ENCODE results near the gene SSBP2.

The SSBP2 gene

DNA sequence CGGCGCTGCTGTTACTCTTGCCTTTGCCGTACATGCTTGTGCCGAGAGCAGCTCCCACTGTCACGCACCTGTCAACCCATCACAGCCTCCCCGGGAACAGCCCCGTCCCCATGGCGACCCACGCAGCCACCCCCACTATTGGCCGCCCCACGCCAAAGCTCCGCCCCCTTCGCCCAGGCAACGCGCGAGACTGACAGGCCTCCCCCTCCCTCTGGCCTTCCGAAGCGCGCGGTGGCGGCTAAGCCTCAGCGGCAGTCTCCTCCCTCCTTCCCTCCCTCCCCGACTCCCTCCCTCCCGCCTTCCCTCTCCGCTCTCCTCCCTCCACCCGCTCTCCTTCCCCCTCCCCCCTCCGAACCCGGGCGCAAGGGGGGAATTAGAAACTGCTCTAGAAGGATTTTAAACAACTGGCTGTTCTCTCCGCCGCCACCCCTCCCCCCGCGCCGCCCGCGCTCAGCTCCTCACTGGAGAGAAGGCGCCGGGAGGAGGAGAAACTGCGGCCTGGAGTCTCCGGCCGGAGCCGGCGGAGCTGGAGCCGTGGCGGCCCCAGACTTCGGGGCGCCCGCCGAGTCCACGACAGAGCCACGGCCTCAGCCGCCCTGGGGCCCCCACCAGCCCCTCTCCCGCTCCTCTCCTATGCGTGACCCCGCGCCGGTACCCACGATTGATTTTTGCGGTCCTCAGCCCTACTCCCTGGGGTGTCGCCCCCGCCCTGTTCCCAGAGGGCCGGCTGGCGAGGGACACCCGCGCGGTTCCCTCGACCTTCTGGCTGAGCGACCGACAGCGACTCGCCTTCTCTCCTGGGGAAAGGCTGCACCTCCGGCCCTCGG, at the start of gene SSBP2:
SSBP2 (minus strand) TSS at position 89 of the 827 bp plus-strand sequence; CDS start at position 34, 55 bp downstream.
- peak; percentile 94 to 100 (median 99) for DNase-seq

DNA sequence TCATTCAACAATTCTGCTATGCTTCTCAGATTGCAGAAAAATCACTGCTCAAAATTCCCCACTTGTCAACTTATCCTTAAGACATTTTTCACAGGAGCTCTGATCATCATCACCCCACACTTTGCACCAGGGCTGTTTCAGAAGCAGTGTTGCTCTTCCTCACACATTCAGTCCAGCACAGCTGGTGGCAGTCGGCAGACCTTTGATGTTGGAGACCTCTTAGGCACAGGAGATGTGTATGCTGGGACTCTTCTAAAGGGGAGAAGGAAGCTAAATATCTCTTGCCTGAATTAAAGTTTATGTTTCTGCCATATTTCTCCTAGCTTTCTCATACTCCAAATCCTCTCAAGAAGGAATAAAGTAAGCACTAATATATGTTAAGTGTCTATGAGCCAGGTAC, 44.8 kb upstream of the SSBP2 start:
- no peak for DNase-seq

DNA sequence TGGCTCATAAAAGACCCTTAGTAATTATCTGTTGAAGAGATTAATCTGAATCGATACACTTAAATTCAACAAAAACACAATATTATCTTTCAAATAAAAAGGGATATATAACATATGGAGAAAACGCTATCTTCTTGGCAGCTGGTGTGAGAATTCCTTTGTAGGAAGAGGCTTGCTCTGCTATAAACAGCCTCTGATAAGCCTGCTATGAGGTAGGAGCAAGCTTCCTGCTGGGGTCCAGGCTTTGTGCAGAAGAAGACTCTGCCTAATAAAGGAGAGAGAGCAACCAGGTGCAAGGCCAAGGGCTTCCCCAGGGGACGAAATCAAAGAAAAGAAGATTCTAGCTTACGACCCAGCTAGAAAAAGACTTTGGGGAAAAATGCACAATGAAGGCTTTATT, 43.3 kb upstream of the SSBP2 start:
- DNase-seq = no peak

DNA sequence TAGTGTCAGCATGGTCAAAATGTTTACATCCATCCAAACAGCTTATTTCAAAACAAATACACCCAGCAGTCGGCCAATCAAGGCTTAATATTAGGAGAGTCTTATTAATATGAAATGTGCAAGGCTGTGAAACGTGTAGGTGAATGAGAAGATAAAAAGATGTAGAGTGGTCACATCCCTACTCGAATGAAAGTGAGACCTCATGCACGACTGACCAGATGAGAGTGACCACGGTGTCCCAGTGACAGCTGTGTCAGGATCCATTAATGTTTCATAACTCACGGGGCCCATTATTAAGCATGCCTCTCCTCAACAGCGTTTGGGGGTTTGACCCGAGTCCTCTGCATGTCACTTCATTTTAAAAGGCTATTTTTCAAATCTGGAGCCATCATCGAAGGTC, 39.4 kb upstream of the SSBP2 start:
- no peak for DNase-seq

DNA sequence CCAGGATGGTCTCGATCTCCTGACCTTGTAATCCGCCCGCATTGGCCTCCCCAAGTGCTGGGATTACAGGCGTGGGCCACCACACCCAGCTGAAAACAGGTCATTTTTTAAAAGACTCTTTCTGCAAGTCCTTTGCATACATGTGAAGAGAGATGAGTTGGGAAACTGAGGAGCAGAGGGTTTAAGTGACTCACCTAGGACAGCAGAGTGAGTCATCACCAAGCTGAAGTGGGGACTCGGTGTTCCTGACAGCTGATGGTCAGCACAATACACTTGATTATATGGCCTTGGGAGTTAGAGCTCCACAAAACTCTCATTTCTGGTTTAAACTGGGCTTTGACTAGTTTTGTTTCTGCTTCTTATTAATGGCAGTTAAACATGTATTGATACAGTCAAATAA, 38.1 kb upstream of the SSBP2 start:
- DNase-seq = no peak

DNA sequence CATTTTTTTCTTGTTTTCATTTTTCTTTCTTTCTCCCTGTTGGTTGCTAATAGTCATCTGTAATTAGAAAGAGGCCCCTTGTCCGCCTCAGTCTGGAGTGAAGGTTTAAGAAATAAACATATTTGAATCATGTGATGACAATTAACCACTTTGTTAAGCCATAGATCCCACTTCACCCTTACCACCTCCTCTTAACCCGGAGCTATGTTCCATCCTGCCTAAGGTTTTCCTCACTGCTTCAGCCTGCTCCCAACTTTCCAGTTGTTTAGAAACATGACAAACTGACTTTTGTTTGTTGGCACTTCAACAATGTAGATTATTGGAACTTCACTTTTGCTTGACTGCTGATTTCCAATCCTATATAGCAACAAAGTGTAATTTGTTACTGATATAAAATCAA, 37.4 kb upstream of the SSBP2 start:
- DNase-seq = no peak

DNA sequence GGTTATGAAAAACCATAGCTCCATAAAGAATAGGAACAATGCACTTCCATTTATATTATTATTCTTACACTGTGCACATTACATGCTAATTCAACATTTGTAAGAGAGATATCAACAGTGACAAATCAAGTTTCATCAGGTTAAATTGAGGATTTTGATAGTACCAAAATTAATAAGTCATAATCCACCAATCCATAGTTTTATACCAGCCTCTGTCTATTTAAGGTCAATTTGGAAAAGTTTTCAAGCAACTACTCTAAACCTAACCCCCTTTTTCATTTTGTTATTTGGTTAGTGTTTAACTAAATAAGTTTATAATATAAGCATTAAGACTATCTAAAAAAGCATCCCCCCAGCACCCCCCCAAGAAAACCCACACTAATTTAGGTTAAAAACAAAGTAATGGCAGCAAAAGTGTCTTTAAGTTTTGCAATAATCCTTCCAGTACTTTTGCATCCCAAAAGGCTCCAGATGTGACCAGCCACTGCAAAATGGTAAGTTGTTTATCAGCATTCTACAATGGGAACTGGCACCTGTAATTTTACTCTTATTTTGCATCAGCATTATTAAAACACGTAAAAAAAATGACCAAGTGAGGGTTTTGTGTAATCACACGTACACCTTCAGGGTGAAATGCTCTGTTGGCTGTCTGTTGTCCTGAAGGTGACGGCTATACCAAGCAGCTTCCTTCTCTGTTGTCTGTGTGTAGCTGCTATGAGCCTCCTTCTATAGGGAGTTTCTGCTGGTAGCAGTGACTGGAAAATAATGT, 36.8 kb upstream of the SSBP2 start:
- peak in 20 of 51 donors; percentile 2 to 63 (median 34) for DNase-seq

DNA sequence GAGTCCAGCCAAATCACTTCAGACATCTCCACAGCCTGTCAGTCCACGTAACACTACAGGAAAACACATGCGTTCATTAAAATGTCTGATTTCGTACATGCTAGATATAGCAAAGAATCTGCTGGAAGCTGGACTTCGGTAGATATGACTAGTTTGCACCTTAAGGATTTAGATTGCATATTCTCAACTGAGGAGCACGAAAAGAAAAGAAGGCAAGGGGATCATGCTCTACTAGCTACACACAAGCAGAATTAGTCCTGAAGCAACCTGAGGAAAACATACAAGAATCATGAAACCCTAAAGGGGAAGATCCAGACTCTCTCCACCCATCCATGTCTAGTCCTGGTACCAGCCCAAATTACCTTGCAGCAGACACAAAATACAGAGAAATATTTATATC, 36.1 kb upstream of the SSBP2 start:
- no peak for DNase-seq

DNA sequence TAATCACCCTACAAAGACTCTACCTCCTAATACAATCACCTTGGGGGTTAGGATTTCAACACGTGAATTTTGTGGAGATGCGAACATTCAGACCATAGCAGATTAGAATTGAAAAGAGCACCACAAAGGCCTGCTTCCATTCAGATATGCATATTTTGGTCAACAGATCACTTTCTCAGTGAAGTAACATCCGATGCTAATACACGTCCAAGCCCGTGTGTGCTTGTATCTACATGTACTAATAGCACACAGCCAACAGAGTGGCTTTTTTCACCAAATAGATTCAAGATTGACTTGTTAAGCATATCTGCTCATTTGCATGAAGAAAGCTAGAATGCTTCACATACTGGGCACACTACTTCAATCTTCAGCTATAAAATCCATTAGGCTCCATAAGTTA, 35.6 kb upstream of the SSBP2 start:
- no peak for DNase-seq

DNA sequence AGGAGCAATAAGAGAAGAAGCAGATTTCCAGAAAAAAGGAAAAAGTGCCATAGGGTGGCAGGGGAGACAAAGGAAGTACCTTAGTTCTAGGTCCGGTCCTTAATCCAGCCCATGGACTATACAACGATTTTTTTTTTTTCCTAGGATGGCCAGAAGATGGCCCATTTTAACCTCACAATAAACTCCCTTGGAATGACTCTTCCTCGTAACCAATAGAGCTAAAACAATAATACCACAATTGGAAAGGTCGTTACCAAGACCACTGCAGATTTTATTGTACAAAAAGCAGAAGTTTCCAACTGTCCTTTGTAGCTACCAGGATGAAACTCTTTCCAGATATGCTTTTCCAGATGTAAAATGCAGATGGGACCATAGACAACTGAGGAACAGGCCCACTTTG, 34.4 kb upstream of the SSBP2 start:
- no peak for DNase-seq

DNA sequence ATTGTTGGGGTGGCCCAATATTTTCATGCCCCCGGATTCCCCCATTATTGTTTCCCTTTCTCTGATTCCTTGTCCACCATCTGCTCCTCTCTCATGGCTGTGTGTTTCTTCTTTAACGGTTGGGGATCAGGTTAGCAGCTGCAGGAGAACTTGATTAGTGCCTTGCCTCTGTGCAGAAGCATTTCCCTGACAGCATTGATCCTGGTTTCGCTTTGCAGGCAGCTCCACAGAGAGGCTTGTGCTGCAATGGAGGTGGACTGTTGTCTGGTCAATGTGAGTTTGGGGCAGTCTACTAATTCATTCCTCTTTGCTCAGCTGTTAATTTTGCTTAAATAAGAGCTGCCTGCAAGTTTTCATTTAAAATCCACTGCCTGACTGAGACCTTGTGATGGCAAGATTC, 32.5 kb upstream of the SSBP2 start:
- DNase-seq = peak in 8 of 51 donors; percentile 5 to 25 (median 8)

DNA sequence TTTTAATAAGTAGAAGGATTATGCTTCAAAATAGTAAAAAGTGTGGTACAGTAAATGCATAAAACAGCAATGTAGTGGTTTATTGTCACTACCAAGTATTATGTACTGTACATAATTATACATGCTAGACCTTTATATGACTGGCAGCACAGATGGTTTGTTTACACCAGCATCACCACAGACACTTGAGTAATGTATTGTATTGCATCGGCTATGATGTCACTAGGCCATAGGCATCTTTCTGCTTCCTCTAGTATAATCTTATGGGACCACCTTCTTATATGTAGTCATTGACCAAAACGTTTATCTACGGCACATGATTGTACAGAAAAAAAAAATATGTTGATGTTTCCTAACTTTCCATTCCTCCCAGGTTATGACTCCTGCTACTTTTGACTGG, 31.9 kb upstream of the SSBP2 start:
- no peak for DNase-seq

DNA sequence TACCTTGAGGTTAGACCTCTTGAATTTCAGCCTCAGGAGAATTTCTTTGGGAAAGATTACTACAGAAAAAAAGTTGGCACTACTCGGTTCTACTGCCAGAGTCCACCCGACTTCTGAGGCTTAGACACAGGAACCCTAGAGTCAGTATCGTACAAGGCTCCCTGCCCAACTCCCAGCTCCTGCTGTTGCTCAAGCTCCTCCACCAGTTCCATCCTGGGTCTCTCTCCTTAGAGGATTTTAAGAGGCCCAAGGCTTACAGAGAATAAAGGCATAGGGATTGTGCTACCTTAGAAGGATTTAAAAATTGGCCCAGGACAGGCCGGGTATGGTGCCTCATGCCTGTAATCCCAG, 29.0 kb upstream of the SSBP2 start:
- DNase-seq = no peak

DNA sequence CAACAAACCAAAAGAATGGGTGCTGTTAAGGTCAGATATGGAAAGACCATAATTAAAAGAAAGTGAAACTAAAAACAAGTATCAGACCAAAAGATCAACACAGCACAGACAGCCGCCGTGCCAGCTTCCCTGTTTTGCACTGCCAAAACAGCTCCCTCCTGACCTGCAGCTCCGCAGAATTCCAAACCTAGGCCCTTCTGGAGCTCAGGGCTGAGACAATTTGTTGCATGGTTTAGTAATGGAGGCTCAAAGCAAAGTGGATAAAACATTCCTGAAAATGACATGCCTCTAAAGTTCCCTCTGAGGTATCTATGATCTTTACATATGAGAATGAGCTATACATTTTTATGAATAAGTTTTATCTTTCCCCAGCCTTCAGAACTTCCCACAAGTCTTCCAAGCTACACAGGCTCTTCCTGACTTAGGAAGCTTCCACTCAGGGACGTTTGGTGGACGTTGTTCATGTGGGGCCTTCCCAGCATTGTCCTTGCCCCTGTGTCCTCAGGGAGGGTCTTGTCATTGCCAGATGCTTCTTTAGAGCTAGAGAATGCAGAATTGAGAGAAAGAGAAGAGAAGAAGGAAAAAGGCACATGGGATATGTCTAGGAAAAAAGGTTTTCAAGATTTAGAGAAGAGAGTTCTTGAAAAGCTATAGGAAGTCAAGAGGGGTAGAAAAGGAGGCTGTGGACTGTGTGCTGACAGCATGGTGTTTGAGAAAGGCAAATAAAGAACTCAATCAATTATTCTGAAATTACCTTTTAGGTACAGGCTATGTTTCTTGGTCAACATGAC, 28.4 kb upstream of the SSBP2 start:
- DNase-seq = peak in 31 of 51 donors; percentile 3 to 46 (median 21)

DNA sequence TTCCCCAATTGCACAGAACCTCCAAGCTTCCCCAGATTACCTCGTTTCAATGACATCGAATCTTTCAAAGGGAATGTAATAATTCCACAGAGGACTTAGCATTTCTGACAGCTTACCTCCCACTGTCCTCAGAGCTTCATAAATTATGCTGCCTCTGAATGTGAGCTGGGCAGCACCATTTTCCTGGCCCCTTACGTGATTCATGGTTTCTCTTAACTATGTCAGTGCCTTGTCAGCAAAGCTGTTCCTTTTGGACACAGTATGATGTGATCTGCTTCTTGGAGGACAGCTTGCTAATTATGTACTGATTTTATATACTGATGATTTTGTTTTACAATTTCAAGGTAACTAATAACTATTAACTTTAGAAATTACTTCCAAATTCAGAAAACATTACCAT, 27.7 kb upstream of the SSBP2 start:
- DNase-seq = no peak

DNA sequence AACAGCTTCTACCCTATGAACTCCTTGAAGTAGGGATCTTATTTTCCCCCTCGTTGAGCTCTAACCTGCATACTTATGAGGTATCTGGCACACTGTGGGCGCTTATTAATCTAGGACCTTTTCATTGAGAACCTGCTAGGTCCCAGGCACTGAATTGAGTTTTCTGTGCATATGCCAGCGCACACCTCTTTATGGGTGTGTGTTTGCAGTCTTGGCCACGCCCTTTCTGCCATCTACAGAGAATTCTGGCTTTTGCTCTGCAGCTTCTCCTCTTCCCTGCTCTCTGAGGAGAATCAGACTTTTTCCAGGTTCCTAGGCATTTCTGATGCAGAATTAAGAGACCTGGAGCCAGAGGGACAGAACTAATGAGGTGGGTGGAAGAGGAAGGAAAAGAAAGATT, 25.4 kb upstream of the SSBP2 start:
- DNase-seq = no peak

DNA sequence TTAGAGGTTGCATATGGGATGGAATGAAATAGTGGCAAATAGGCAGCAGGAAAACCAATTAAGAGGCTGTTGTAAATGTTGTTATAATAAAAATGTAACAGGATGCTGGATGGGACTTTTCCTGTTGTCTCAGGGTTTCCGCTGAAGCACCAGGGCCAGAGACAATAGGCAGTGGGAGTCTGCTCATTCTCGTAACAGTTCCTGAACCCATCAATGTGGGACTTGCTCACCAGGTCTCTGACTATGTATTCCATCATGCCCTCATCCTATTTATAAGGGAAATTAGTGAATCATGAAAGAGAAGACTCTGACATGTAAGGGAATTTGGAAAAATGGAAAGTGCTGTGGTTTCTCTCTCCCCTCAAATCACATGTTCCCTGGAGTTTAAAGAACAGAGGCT, 23.5 kb upstream of the SSBP2 start:
- no peak for DNase-seq

DNA sequence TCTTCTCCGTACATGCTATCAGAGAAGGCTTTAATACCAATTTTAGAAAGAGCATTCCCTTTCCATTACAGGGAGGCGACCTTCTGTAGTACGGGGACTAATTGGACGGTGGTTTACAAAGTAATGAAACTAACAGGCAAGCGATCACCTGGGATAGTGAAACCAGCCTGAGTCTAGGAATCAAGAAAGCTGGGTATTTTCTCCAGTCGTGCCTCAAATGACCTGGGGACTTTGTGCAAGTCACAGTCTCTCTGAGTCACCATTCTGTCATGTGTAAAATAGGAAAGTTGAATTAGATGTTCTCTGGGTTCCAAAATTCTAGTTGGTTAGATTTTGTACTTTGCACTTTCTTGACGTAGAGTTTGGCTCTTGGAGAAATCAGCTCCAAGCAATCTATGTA, 22.7 kb upstream of the SSBP2 start:
- no peak for DNase-seq

DNA sequence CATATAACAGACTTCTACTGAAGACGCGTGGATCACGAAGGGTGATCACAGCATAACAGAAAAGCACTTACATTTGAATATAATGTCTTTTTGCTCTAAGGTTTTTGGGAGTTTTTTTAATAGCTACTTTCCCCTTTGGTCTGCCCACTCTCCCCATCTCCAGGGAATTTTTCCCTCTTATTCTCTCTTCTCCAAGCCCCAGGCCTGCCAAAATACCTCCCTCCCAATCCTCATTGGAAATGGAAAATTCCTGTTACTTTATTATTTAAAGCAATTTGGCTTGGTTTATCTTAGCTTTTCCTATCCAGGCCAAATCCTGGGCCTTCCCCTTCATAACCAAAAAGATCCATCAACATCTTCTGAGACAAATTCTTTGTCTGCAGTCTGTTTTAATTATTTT, 22.3 kb upstream of the SSBP2 start:
- no peak for DNase-seq

DNA sequence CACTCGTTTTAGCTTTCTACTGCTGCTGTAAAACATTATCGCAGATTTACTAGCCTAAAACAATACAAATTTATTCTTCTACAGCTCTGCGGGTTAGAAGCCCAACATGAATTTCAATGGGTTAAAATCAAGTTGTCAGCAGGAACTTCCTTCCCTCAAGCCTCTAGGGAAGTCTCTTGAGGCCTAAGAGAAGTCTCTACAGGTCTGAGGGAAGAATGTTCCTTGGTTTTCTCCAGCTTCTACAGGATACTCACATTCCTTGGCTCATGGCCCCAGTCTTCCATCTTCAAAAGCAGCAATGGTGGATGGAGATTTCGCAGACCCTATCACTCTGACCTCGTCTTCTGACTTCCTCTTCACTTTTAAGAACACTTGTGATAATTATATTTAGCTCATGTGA, 21.6 kb upstream of the SSBP2 start:
- no peak for DNase-seq

DNA sequence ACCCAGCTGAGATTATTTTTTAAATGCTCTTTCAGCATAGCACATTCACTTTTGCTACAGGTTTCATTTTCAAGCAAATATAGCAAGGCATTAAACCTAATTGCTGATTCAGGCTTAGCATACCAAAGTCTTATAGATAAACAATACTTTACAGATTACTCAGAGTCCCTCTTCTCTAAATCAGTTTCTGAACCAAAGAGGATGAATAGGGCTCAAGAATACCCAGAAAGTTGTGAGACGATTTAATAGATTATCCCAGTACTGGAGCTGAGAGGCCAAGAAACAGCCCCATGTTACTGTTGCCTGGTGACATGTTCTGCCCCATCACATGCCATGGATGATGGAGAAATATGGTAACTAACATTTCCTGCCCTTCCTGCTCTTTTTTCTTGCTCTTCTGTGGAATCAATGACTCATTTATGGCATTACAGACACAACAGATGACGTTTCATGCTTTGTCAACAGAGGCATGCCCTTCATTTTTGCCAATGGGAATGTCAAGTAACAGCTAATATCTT, 18.1 kb upstream of the SSBP2 start:
- no peak for DNase-seq

DNA sequence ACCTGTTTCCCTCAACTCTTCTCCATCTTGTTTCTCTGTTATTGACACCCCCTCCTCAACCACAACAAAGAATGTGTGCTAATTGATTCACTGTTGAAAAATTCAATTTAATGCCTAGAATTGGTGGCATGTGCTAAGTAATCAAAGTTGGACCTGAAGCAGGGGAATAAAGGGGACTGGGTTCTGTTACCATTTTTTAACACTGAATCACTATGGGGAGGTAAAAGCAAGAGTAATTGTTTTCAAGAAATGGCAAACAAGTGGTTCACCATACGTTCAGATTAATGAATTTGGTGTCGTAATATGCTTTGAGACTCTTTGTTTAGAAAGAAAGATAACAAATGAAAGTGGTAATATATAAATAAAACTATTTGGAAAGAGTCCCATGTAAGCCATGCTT, 17.0 kb upstream of the SSBP2 start:
- no peak for DNase-seq
